ENCODE data around the gene CDH23.
A peak's percentile ranks its signal among the peaks of the same experiment; 100 is the strongest.

CDH23 gene

DNA sequence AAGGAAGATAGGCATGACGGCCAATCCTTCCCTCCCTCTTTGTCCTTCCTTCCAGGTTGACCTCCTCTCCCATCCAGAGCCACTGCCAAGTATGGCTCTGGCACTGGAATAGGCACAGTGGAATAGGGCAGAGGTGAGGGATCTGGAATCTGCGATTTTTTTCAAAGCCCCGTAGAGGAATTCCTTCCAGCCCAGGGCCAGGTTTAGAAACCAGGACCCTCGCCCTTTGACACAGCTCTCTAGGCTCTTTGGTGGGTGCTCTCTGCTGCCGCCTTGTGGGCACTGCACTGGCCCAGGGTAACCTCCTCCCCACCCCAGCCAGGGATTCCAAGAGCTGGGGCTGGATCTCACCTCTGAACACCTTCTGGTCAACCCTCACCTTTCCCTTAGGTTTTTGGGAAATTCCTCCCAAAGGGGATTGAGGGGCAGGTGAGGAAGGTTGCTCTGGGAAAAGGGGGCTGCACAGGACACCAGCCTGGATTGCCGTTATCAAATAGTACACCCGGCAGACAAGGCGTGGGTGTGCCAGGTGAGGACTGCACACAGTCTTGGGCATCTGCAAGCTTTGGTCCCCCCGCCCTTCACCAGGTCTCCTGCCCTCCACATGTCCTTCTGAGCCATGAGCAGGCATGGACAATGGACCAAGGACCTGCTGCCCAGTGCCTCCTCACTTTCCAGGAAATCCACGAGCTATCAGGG lies 300.1 kb downstream of the CDH23 start:
- peak; percentile 23 to 85 for DNase-seq (ENCODE audit: low spot score in 2 of 2)
- no peaks in the 10 kb centered on the region for H3K4me1 ChIP-seq
- H3K36me3 ChIP-seq (replicated peaks) = no peaks in the 10 kb centered on the region
- no peak overlapping the region for H3K4me3 ChIP-seq
- H3K9me3 ChIP-seq = no peaks in the 10 kb centered on the region
- in situ Hi-C loops (cut with MboI; ENCODE audit: low sequenced_read_pairs) = no loop called here
- H3K27me3 ChIP-seq (ENCODE audit: low read depth) = no peaks in the 10 kb centered on the region

- H3K36me3 ChIP-seq (replicated peaks) = no peaks in the 10 kb centered on the region
- no peaks in the 10 kb centered on the region for H3K9me3 ChIP-seq
- no peaks in the 10 kb centered on the region for H3K27me3 ChIP-seq (ENCODE audit: low read depth)
- in situ Hi-C loops (cut with MboI; ENCODE audit: low sequenced_read_pairs) = no loop called here
- no peak overlapping the region for H3K4me3 ChIP-seq
- no peak for DNase-seq (ENCODE audit: low spot score in 2 of 2)
- H3K4me1 ChIP-seq = no peaks in the 10 kb centered on the region
Observed at GRCh38 chr10:71697938-71698709, 301.4 kb downstream of the CDH23 start.

- Histone ChIP-seq H3K4me3 (no peak overlapping the region), H3K4me1 (no peaks in the 10 kb centered on the region), H3K36me3 (replicated peaks) (no peaks in the 10 kb centered on the region), H3K27me3 (ENCODE audit: low read depth) (no peaks in the 10 kb centered on the region), H3K9me3 (no peaks in the 10 kb centered on the region)
- in situ Hi-C loops (cut with MboI; ENCODE audit: low sequenced_read_pairs) = no loop called here
- DNase-seq (ENCODE audit: low spot score in 2 of 2) = no peak
Observed at GRCh38 chr10:71698737-71699136, 302.0 kb downstream of the CDH23 start.

DNA sequence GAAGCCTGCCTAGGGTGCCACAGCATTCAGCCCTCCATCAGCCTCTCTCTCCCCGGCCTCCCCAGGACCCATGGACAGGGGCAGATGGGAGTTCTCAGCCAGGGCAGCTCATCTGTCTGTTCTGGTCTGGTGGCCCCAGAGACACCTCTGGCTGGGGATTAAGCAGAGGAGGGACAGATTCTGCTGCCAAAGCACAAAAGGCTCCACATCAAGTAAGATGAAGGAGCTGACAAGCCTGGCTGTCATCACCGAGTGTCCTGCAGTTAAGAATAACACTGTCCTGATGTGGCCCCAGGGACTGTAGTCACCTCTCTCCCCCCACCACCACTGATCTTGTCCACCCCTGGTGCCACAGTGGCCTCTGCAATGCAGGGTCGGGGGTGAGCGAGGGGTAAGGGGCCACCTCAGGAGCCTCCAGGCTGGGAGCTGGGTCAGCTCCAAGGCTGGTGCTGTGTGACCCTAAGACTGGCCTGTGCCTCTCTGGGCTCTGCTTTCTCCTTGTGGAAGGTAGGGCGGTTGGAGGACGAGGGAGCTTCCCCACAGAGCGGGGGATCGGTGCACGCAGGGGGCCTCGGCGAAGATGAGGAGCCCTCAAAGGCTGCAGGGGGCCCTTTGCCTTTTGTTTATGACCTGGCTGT lies 304.1 kb downstream of the CDH23 start:
- no peaks in the 10 kb centered on the region for H3K9me3 ChIP-seq
- H3K4me3 ChIP-seq = no peak overlapping the region
- in situ Hi-C loops (cut with MboI; ENCODE audit: low sequenced_read_pairs) = loop anchor here (5.0 kb wide), 2 partner anchors 319 to 389 kb away; no protein-coding TSS in a partner anchor
- H3K4me1 ChIP-seq = no peaks in the 10 kb centered on the region
- no peak for DNase-seq (ENCODE audit: low spot score in 2 of 2)
- H3K27me3 ChIP-seq (ENCODE audit: low read depth) = no peaks in the 10 kb centered on the region
- H3K36me3 ChIP-seq (replicated peaks) = no peaks in the 10 kb centered on the region

DNA sequence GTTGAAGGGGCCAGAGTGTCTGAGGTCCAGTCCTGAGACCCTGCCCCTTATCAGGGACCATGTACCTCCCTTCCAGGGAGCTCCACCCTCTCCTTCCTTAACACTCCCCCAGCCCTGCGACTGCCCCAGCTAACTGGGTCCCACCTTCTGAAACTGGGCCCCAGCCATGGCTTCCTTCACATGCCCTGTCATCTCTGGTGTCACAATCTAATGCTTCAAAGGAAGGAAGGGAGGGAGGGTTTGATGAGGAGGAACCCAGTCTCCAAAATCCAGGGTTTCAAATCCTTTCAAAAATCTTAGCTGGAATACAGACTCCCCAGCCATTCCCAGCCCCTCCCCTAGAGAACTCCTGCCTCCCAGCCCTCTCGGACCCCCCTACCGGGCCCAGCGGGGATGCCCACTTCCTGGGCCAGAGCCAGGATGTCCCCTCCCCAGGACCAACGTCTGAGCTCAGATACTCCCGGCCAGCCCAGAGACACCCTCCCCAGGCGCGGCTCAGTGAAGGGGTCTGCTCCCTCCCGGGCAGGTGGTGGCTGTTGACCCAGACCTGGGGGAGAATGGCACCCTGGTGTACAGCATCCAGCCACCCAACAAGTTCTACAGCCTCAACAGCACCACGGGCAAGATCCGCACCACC lies 304.9 kb downstream of the CDH23 start:
- in situ Hi-C loops (cut with MboI; ENCODE audit: low sequenced_read_pairs) = loop anchor here (5.0 kb wide), 2 partner anchors 319 to 389 kb away; no protein-coding TSS in a partner anchor
- Histone ChIP-seq H3K9me3 (no peaks in the 10 kb centered on the region), H3K36me3 (replicated peaks) (no peaks in the 10 kb centered on the region), H3K4me3 (no peak overlapping the region), H3K27me3 (ENCODE audit: low read depth) (no peaks in the 10 kb centered on the region), H3K4me1 (no peaks in the 10 kb centered on the region)
- DNase-seq (ENCODE audit: low spot score in 2 of 2) = no peak

DNA sequence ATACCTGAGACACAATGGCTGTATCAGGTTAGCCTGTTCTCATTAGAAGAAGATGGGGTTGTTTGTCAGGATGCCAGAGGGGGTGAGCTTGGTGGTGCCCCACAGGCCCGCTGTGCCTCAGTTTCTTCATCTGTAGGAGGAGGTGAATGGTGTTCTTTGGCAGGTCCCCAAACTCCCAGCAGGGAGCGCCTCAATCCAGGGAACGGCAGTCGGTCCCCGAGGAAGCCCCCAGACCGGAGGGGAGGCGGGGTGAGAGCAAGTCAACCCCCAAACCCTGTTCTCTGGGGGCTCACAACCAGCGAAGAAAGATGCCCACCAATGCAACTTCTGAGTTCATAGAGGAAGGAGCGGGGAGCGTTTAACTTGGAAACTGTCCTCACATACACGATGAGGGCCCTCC lies 306.9 kb downstream of the CDH23 start:
- Histone ChIP-seq H3K36me3 (replicated peaks) (no peaks in the 10 kb centered on the region), H3K4me3 (no peak overlapping the region), H3K27me3 (ENCODE audit: low read depth) (no peaks in the 10 kb centered on the region), H3K9me3 (no peaks in the 10 kb centered on the region), H3K4me1 (no peaks in the 10 kb centered on the region)
- in situ Hi-C loops (cut with MboI; ENCODE audit: low sequenced_read_pairs) = loop anchor here (5.0 kb wide), 2 partner anchors 321 to 391 kb away; no protein-coding TSS in a partner anchor
- no peak for DNase-seq (ENCODE audit: low spot score in 2 of 2)

- no peaks in the 10 kb centered on the region for H3K36me3 ChIP-seq (replicated peaks)
- no peak for DNase-seq (ENCODE audit: low spot score in 2 of 2)
- no peaks in the 10 kb centered on the region for H3K4me1 ChIP-seq
- H3K27me3 ChIP-seq (ENCODE audit: low read depth) = no peaks in the 10 kb centered on the region
- H3K4me3 ChIP-seq = no peak overlapping the region
- no peaks in the 10 kb centered on the region for H3K9me3 ChIP-seq
- in situ Hi-C loops (cut with MboI; ENCODE audit: low sequenced_read_pairs) = loop anchor here (5.0 kb wide), 2 partner anchors 323 to 393 kb away; no protein-coding TSS in a partner anchor
Observed at GRCh38 chr10:71704816-71705215, 308.1 kb downstream of the CDH23 start.

- H3K27me3 ChIP-seq (ENCODE audit: low read depth) = no peaks in the 10 kb centered on the region
- H3K4me3 ChIP-seq = no peak overlapping the region
- no peaks in the 10 kb centered on the region for H3K4me1 ChIP-seq
- no peaks in the 10 kb centered on the region for H3K36me3 ChIP-seq (replicated peaks)
- DNase-seq (ENCODE audit: low spot score in 2 of 2) = no peak
- in situ Hi-C loops (cut with MboI; ENCODE audit: low sequenced_read_pairs) = no loop called here
- H3K9me3 ChIP-seq = no peaks in the 10 kb centered on the region
Observed at GRCh38 chr10:71705582-71705981, 308.9 kb downstream of the CDH23 start.

GRCh38 chr10:71706216-71707121 lies 309.7 kb downstream of the CDH23 start:
- Histone ChIP-seq H3K9me3 (no peaks in the 10 kb centered on the region), H3K4me1 (no peaks in the 10 kb centered on the region), H3K4me3 (no peak overlapping the region), H3K27me3 (ENCODE audit: low read depth) (no peaks in the 10 kb centered on the region), H3K36me3 (replicated peaks) (no peaks in the 10 kb centered on the region)
- no peak for DNase-seq (ENCODE audit: low spot score in 2 of 2)
- in situ Hi-C loops (cut with MboI; ENCODE audit: low sequenced_read_pairs) = no loop called here

DNA sequence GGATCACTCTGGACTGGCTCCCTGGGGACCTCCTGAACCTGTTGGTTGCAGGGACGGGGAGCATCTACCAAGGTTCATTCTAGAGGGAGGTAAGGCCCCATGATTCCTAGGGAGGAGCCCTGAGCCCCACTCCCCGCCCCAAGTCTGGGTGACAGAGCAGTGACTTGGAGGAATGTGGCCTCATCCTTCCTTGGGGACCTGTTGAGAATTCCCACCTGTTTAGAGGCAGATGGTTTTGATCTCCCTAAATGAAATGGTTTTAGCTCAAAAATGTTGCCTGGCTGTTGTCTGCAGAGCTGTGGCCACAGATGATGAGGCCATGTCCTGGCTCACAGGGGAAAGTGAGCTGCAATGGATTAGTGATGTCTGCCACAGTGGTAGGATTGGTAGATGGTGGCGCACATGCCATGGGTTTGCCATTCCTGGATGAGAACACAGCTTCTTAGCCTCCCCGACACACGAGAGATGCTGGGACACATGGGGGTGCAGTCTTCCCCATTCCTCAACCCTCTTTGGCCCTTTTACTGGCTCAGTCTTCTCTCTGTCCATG lies 310.6 kb downstream of the CDH23 start:
- in situ Hi-C loops (cut with MboI; ENCODE audit: low sequenced_read_pairs) = no loop called here
- Histone ChIP-seq H3K4me1 (no peaks in the 10 kb centered on the region), H3K4me3 (no peak overlapping the region), H3K27me3 (ENCODE audit: low read depth) (no peaks in the 10 kb centered on the region), H3K36me3 (replicated peaks) (no peaks in the 10 kb centered on the region), H3K9me3 (no peaks in the 10 kb centered on the region)
- DNase-seq (ENCODE audit: low spot score in 2 of 2) = no peak

GRCh38 chr10:71708301-71708703 lies 311.6 kb downstream of the CDH23 start:
- Histone ChIP-seq H3K27me3 (ENCODE audit: low read depth) (no peaks in the 10 kb centered on the region), H3K4me1 (no peaks in the 10 kb centered on the region), H3K9me3 (no peaks in the 10 kb centered on the region), H3K36me3 (replicated peaks) (no peaks in the 10 kb centered on the region), H3K4me3 (no peak overlapping the region)
- peak; percentile 24 to 83 for DNase-seq (ENCODE audit: low spot score in 2 of 2)
- in situ Hi-C loops (cut with MboI; ENCODE audit: low sequenced_read_pairs) = no loop called here

DNA sequence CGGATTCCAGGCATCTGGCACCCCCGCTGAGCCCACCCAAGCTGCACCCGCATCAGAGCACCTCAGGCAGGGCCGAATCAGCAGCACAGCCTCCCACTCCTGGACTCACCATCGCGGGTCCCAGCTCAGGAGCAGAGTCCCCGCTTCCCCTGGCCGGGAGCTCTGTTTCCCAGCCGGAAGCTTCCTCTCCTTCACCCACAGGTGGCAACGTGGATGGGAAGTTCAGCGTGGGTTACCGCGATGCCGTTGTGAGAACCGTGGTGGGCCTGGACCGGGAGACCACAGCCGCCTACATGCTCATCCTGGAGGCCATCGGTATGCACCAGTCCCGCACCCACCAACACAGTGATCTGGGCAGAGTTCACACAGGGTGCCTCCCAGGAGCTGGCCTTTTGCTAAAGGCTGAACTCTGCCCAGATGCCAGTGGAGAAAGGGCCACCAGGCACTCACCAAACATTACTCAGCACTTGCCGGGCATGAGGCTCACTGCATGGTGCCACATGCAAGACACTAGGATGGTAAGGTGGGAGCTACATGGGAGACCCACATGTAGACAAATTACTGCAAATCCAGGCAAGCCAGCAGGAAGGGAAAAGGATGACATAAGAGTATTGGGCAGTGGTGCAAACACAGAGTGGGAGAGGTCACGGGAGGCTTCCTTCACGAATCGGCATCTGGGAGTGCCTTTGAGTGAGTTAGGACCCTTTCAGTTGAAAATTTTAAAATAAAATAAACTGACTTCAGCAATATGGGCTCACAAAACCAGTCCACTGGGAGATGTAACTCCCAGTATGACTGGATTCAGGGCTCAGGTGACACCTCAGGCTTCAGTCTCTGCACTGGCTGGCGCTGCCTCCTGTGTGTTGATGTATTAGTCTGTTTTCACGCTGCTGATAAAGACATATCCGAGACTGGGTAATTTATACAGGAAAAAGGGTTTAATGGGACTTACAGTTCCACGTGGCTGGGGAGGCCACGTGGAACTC lies 312.5 kb downstream of the CDH23 start:
- no peak for DNase-seq (ENCODE audit: low spot score in 2 of 2)
- Histone ChIP-seq H3K27me3 (ENCODE audit: low read depth) (no peaks in the 10 kb centered on the region), H3K4me3 (no peak overlapping the region), H3K36me3 (replicated peaks) (no peaks in the 10 kb centered on the region), H3K9me3 (no peaks in the 10 kb centered on the region), H3K4me1 (no peaks in the 10 kb centered on the region)
- in situ Hi-C loops (cut with MboI; ENCODE audit: low sequenced_read_pairs) = no loop called here

Measured in HAP-1 (cell line).